ENCODE results near the gene PRAME.

The PRAME gene

DNA sequence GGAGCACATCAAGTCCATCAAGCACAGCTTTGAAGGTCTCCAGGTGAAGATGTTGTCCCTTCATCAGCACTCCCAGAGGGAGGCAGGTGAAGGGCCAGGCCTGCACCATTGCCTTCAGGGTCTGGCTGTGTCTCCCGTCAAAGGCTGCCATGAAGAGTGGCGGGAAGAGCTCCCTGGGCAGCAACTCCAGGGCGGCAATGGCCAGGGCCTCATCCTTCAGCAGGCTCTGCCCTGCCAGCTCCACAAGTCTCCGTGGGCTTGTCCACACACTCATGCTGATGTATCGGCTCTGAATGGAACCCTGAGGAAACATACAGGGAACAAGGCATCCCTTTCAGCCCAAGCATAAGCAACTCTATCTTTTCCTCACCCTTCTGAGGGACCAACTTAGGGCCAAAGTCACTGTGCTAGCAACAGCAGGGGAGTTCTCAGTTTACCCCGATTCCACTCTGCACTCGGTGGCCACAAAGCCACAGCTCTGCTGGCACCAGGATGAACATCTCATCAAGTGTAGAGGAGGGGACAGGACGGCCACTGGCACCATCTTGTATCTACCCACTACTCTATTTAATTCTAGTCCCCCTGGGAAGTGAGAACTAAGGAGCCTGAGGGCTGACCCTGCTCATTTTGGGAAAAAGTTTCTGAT lies 8.2 kb downstream of the PRAME start:
- DNase-seq (ENCODE audit: low read depth) = no peak
- no peak overlapping the region for H3K4me3 ChIP-seq (ENCODE audit: control insufficient read depth, low read depth, low read length)
- TF ChIP-seq, protein P1, sequence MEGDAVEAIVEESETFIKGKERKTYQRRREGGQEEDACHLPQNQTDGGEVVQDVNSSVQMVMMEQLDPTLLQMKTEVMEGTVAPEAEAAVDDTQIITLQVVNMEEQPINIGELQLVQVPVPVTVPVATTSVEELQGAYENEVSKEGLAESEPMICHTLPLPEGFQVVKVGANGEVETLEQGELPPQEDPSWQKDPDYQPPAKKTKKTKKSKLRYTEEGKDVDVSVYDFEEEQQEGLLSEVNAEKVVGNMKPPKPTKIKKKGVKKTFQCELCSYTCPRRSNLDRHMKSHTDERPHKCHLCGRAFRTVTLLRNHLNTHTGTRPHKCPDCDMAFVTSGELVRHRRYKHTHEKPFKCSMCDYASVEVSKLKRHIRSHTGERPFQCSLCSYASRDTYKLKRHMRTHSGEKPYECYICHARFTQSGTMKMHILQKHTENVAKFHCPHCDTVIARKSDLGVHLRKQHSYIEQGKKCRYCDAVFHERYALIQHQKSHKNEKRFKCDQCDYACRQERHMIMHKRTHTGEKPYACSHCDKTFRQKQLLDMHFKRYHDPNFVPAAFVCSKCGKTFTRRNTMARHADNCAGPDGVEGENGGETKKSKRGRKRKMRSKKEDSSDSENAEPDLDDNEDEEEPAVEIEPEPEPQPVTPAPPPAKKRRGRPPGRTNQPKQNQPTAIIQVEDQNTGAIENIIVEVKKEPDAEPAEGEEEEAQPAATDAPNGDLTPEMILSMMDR (IDR thresholded peaks at IDR 0.05; ENCODE audit: control insufficient read depth, insufficient read depth, low read depth, low read length, missing control alignments) = no peak

DNA sequence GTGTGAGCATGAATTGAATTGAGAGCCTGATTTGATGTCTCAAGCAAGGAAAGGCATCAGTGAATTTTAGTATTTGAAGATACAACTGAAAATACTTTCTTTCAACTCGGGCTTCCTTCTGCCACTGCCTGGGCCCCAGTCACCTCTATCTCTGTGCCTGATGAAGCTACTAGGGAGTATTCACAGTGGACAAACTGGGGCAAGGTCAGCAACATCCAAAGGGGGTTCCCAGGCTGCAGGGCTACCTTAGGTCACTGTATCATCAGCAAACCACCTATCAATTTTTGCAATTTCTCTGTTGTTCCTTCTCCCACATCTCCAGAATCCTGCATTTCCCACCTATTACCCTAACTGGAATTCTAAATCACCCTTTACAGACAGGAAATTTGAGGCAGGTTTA lies 10.2 kb downstream of the PRAME start:
- no peak for DNase-seq (ENCODE audit: low read depth)
- TF ChIP-seq, protein P1 (IDR thresholded peaks at IDR 0.05; ENCODE audit: control insufficient read depth, insufficient read depth, low read depth, low read length, missing control alignments) = no peak

DNA sequence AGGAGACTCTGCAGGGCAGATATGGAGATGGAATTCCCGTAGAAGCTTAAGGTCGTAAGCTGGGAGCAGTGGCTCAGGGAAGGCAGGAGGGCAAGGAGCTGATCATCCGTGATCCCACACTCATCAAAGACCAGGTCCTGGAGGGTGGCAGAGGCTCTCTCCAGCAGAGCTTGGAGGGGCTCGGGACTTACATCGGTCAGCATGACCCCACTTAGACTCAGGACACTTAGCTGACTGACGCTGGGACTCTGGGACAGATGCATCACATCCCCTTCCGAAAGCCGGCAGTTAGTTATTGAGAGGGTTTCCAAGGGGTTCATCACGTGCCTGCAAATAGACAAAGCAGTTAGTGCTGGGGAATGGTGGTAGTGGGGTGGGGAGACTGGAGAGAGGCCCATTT lies 10.7 kb downstream of the PRAME start:
- TF ChIP-seq, protein P1 (IDR thresholded peaks at IDR 0.05; ENCODE audit: control insufficient read depth, insufficient read depth, low read depth, low read length, missing control alignments) = no peak
- H3K4me3 ChIP-seq (ENCODE audit: control insufficient read depth, low read depth, low read length) = no peak overlapping the region
- DNase-seq (ENCODE audit: low read depth) = no peak

More for the DNA sequence above, 10.2 kb downstream of the PRAME start:
- no peak overlapping the region for H3K4me3 ChIP-seq (ENCODE audit: control insufficient read depth, low read depth, low read length)

DNA sequence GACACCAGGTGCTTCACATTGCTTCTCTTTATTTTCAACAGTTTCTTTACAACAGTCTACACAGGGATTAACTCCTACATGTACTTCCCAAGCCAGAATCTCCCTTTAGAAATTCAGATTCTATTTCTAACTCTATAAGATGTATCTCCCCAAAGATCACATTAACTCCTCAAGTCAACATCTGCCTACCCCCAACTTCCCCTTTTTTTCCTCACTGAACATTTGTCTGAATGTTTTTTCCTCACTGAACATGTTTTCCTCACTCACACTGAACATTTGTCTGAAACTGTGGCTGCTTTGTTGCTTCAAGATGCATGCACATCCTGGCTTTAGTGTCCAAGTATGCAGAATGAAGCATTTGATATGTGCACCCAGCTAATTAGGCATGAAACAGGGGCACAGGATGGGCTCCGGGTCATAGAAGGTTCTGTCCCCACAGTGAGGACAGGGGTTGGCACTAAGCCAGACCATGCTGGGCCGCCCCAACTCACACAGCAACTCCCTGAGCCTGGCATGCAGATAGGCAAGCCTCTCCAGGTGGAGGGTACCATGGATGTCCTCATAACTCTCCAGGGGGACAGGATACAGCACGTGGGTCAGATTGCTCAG lies 11.3 kb downstream of the PRAME start:
- no peak overlapping the region for H3K4me3 ChIP-seq (ENCODE audit: control insufficient read depth, low read depth, low read length)

DNA sequence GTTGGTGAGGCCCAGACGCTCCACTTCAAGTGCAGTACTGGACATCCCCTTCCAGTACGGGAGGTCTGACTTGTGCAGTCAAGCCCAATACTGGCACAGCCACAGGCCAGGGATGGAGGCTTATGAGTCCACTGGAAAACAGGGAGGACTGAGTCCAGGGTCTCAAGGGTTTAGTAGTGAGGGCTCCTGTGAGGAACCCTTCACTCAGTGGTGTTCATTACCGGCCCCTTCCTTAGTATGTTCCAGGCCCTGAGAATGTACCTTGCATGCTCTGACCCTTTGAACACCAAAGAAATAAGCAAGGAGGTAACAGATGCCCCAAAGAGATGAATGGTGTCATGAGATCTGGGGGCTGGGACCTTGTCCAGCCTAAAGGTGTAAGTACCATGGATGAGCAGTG lies 11.8 kb downstream of the PRAME start:
- H3K4me3 ChIP-seq (ENCODE audit: control insufficient read depth, low read depth, low read length) = no peak overlapping the region
- TF ChIP-seq, protein P1 (IDR thresholded peaks at IDR 0.05; ENCODE audit: control insufficient read depth, insufficient read depth, low read depth, low read length, missing control alignments) = no peak
- DNase-seq (ENCODE audit: low read depth) = no peak

More for the DNA sequence above, 11.3 kb downstream of the PRAME start:
- no peak for DNase-seq (ENCODE audit: low read depth)
- TF ChIP-seq, protein P1 (IDR thresholded peaks at IDR 0.05; ENCODE audit: control insufficient read depth, insufficient read depth, low read depth, low read length, missing control alignments) = no peak

DNA sequence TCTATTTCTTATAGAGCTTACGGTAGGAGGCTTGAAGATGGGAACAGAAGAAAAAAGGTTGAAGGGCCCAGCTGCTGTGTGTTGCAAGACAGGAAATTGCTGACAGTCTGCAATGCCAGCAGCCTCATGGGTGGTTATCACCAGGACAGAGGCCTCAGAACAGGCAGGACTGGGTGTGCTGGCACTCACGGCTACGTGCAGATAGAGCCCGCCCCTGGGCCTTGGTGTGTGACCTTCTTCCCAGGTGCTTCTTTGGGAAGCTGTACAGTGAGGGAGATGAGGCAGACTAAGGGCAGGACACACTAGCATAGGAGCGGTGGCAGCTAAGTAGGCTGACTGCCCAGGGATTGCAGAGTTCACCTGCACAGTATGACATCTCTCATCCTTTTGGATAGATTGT lies 12.6 kb downstream of the PRAME start:
- no peak overlapping the region for H3K4me3 ChIP-seq (ENCODE audit: control insufficient read depth, low read depth, low read length)
- TF ChIP-seq, protein P1 (IDR thresholded peaks at IDR 0.05; ENCODE audit: control insufficient read depth, insufficient read depth, low read depth, low read length, missing control alignments) = no peak
- no peak for DNase-seq (ENCODE audit: low read depth)
